ENCODE measurements around the gene ITPR2.

ITPR2 gene

DNA sequence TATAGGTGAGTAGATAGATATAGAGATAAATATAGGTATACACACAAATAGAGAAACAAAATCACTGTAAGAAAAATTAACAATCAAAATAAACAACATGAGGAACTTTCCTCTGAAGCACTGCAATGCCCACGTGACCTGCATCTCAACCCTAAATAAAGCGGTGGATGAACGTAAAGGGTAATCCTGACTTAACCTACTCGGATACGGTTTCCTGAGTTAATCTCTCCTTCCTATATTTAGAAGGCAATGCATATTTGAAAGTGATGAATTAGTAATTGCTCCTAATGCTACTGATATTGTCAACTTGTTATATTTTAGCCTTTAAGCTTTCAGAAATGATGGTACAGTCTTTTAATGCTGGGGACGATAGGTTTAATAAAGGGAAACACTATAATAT lies 221.4 kb downstream of the ITPR2 start:
- no peak overlapping the region for H3K4me3 ChIP-seq (ENCODE audit: low read depth, low read length)
- H3K14ac ChIP-seq (ENCODE audit: low read length) = no peak overlapping the region
- H4K8ac ChIP-seq (ENCODE audit: low read depth, low read length) = no peak overlapping the region
- no peaks in the 10 kb centered on the region for H3K79me1 ChIP-seq (ENCODE audit: low read length)
- H2AFZ ChIP-seq (ENCODE audit: insufficient read depth, low read length, poor library complexity) = no peak overlapping the region
- H4K91ac ChIP-seq (ENCODE audit: low read depth, low read length) = no peak overlapping the region
- no peak overlapping the region for H3K9ac ChIP-seq (ENCODE audit: low read length)
- H3K27ac ChIP-seq (ENCODE audit: low read depth, low read length) = no peak overlapping the region
- H3K4me1 ChIP-seq (ENCODE audit: control insufficient read depth in 1 of 2, insufficient read depth in 2 of 2, low read length in 2 of 2) = peaks cover 2 to 3% of the 10 kb centered on the region in 2 experiments
- no CpG with 5 or more reads among the region's 6 CpGs for WGBS (ENCODE audit: extremely low coverage, insufficient coverage, insufficient read length)
- DNase-seq = no peak
- peaks cover 0 to 2% of the 10 kb centered on the region in 2 experiments for H3K36me3 ChIP-seq (ENCODE audit: control insufficient read depth in 1 of 2, insufficient read depth in 2 of 2, low read length in 2 of 2)
- H3K9me3 ChIP-seq (ENCODE audit: insufficient read depth, low read depth, low read length) = no peaks in the 10 kb centered on the region
- no peak overlapping the region for H2BK120ac ChIP-seq (ENCODE audit: insufficient read depth, low read length, poor library complexity)
- no peak overlapping the region for H3K4ac ChIP-seq (ENCODE audit: low read depth, low read length)
- no peak overlapping the region for H3K4me2 ChIP-seq (ENCODE audit: low read length)
- H2BK5ac ChIP-seq (ENCODE audit: low read depth, low read length, poor library complexity) = no peak overlapping the region
- H2AK5ac ChIP-seq (ENCODE audit: low read length) = no peak overlapping the region
- H2BK12ac ChIP-seq (ENCODE audit: low read length) = no peak overlapping the region
- H3K27me3 ChIP-seq (ENCODE audit: insufficient read depth, low read length) = no peaks in the 10 kb centered on the region
- H3K23ac ChIP-seq (ENCODE audit: low read length) = no peak overlapping the region
- no peaks in the 10 kb centered on the region for H3K79me2 ChIP-seq (ENCODE audit: control insufficient read depth, insufficient read depth, low read length, poor library complexity)
- no peak overlapping the region for H3K18ac ChIP-seq (ENCODE audit: low read length)
- no peak overlapping the region for H4K12ac ChIP-seq (ENCODE audit: low read depth, low read length)

GRCh38 chr12:26610774-26611173 lies 222.2 kb downstream of the ITPR2 start:
- H3K14ac ChIP-seq (ENCODE audit: low read length) = no peak overlapping the region
- no peaks in the 10 kb centered on the region for H3K79me2 ChIP-seq (ENCODE audit: control insufficient read depth, insufficient read depth, low read length, poor library complexity)
- no peak overlapping the region for H3K4me2 ChIP-seq (ENCODE audit: low read length)
- H2BK120ac ChIP-seq (ENCODE audit: insufficient read depth, low read length, poor library complexity) = no peak overlapping the region
- H3K9ac ChIP-seq (ENCODE audit: low read length) = no peak overlapping the region
- H3K79me1 ChIP-seq (ENCODE audit: low read length) = no peaks in the 10 kb centered on the region
- H3K27ac ChIP-seq (ENCODE audit: low read depth, low read length) = no peak overlapping the region
- no peak for DNase-seq
- WGBS (ENCODE audit: extremely low coverage, insufficient coverage, insufficient read length) = no CpG with 5 or more reads among the region's 8 CpGs
- peaks cover 0 to 2% of the 10 kb centered on the region in 2 experiments for H3K36me3 ChIP-seq (ENCODE audit: control insufficient read depth in 1 of 2, insufficient read depth in 2 of 2, low read length in 2 of 2)
- no peak overlapping the region for H4K8ac ChIP-seq (ENCODE audit: low read depth, low read length)
- H4K12ac ChIP-seq (ENCODE audit: low read depth, low read length) = no peak overlapping the region
- no peak overlapping the region for H4K91ac ChIP-seq (ENCODE audit: low read depth, low read length)
- no peaks in the 10 kb centered on the region for H3K27me3 ChIP-seq (ENCODE audit: insufficient read depth, low read length)
- H3K23ac ChIP-seq (ENCODE audit: low read length) = no peak overlapping the region
- no peak overlapping the region for H2BK5ac ChIP-seq (ENCODE audit: low read depth, low read length, poor library complexity)
- no peak overlapping the region for H3K4me3 ChIP-seq (ENCODE audit: low read depth, low read length)
- no peak overlapping the region for H3K18ac ChIP-seq (ENCODE audit: low read length)
- no peaks in the 10 kb centered on the region for H3K9me3 ChIP-seq (ENCODE audit: insufficient read depth, low read depth, low read length)
- H3K4ac ChIP-seq (ENCODE audit: low read depth, low read length) = no peak overlapping the region
- H3K4me1 ChIP-seq (ENCODE audit: control insufficient read depth in 1 of 2, insufficient read depth in 2 of 2, low read length in 2 of 2) = peaks cover 2 to 3% of the 10 kb centered on the region in 2 experiments
- H2AFZ ChIP-seq (ENCODE audit: insufficient read depth, low read length, poor library complexity) = no peak overlapping the region
- H2BK12ac ChIP-seq (ENCODE audit: low read length) = no peak overlapping the region
- H2AK5ac ChIP-seq (ENCODE audit: low read length) = no peak overlapping the region

DNA sequence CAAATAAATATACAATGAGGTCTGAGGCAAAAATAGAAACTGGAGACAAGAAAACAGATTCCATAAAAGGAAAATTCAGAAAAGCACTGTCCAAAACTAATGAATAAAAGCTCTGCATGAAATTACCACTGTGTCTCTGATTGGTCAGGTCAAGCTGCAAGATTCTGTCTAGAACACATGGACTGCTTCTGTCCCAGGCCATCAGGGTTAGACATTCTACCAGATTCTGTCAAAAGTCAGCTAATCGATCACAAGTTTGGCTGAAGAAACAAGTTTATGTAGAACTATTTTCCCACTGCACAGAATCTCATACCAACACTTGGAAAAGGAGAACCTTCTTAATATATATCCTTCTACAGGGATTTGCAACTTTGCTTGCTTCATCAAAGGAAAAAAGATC lies 223.0 kb downstream of the ITPR2 start:
- H2BK5ac ChIP-seq (ENCODE audit: low read depth, low read length, poor library complexity) = no peak overlapping the region
- H3K9me3 ChIP-seq (ENCODE audit: insufficient read depth, low read depth, low read length) = no peaks in the 10 kb centered on the region
- peaks cover 0 to 2% of the 10 kb centered on the region in 2 experiments for H3K36me3 ChIP-seq (ENCODE audit: control insufficient read depth in 1 of 2, insufficient read depth in 2 of 2, low read length in 2 of 2)
- no peak overlapping the region for H4K8ac ChIP-seq (ENCODE audit: low read depth, low read length)
- no peak overlapping the region for H3K18ac ChIP-seq (ENCODE audit: low read length)
- no peaks in the 10 kb centered on the region for H3K79me1 ChIP-seq (ENCODE audit: low read length)
- H3K14ac ChIP-seq (ENCODE audit: low read length) = no peak overlapping the region
- no peak overlapping the region for H3K4me2 ChIP-seq (ENCODE audit: low read length)
- no CpG with 5 or more reads among the region's 1 CpG for WGBS (ENCODE audit: extremely low coverage, insufficient coverage, insufficient read length)
- no peak overlapping the region for H4K12ac ChIP-seq (ENCODE audit: low read depth, low read length)
- no peak overlapping the region for H3K4ac ChIP-seq (ENCODE audit: low read depth, low read length)
- no peak overlapping the region for H2BK12ac ChIP-seq (ENCODE audit: low read length)
- H3K4me1 ChIP-seq (ENCODE audit: control insufficient read depth in 1 of 2, insufficient read depth in 2 of 2, low read length in 2 of 2) = peaks cover 2 to 3% of the 10 kb centered on the region in 2 experiments
- H3K23ac ChIP-seq (ENCODE audit: low read length) = no peak overlapping the region
- DNase-seq = no peak
- H4K91ac ChIP-seq (ENCODE audit: low read depth, low read length) = no peak overlapping the region
- H3K9ac ChIP-seq (ENCODE audit: low read length) = no peak overlapping the region
- H2AFZ ChIP-seq (ENCODE audit: insufficient read depth, low read length, poor library complexity) = no peak overlapping the region
- H2BK120ac ChIP-seq (ENCODE audit: insufficient read depth, low read length, poor library complexity) = no peak overlapping the region
- no peaks in the 10 kb centered on the region for H3K27me3 ChIP-seq (ENCODE audit: insufficient read depth, low read length)
- no peak overlapping the region for H3K27ac ChIP-seq (ENCODE audit: low read depth, low read length)
- no peak overlapping the region for H3K4me3 ChIP-seq (ENCODE audit: low read depth, low read length)
- no peak overlapping the region for H2AK5ac ChIP-seq (ENCODE audit: low read length)
- H3K79me2 ChIP-seq (ENCODE audit: control insufficient read depth, insufficient read depth, low read length, poor library complexity) = no peaks in the 10 kb centered on the region

DNA sequence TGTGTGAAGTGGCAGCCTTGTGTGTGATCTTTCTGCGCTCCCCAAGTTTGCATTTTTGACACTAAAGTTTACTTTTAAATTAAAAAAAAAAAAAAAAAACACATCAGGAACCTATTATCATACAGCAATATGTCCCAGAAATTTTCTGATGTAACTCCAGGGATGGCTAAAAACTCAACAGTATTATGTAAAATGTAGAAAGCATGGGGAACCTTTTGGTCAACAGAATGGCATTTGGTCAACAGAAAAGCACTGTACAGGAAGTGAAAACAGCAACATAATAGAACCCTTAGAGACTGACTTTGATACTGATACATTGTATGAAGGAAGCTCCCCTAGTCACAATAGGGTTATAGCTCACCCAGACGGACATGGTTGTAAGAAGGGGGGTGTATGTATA lies 224.3 kb downstream of the ITPR2 start:
- Histone ChIP-seq H4K91ac (ENCODE audit: low read depth, low read length) (no peak overlapping the region), H2BK5ac (ENCODE audit: low read depth, low read length, poor library complexity) (no peak overlapping the region), H2AK5ac (ENCODE audit: low read length) (no peak overlapping the region), H3K4ac (ENCODE audit: low read depth, low read length) (no peak overlapping the region), H2AFZ (ENCODE audit: insufficient read depth, low read length, poor library complexity) (no peak overlapping the region), H2BK12ac (ENCODE audit: low read length) (no peak overlapping the region), H3K18ac (ENCODE audit: low read length) (no peak overlapping the region), H3K27ac (ENCODE audit: low read depth, low read length) (no peak overlapping the region), H3K4me3 (ENCODE audit: low read depth, low read length) (no peak overlapping the region), H3K79me1 (ENCODE audit: low read length) (no peaks in the 10 kb centered on the region), H3K14ac (ENCODE audit: low read length) (no peak overlapping the region), H3K4me1 (ENCODE audit: control insufficient read depth in 1 of 2, insufficient read depth in 2 of 2, low read length in 2 of 2) (no peaks in the 10 kb centered on the region), H4K12ac (ENCODE audit: low read depth, low read length) (no peak overlapping the region), H3K4me2 (ENCODE audit: low read length) (no peak overlapping the region), H3K79me2 (ENCODE audit: control insufficient read depth, insufficient read depth, low read length, poor library complexity) (no peaks in the 10 kb centered on the region), H3K27me3 (ENCODE audit: insufficient read depth, low read length) (no peaks in the 10 kb centered on the region), H2BK120ac (ENCODE audit: insufficient read depth, low read length, poor library complexity) (no peak overlapping the region), H3K9me3 (ENCODE audit: insufficient read depth, low read depth, low read length) (no peaks in the 10 kb centered on the region), H4K8ac (ENCODE audit: low read depth, low read length) (no peak overlapping the region), H3K9ac (ENCODE audit: low read length) (no peak overlapping the region), H3K23ac (ENCODE audit: low read length) (no peak overlapping the region), H3K36me3 (ENCODE audit: control insufficient read depth in 1 of 2, insufficient read depth in 2 of 2, low read length in 2 of 2) (peaks cover 0 to 2% of the 10 kb centered on the region in 2 experiments)
- no CpG with 5 or more reads among the region's 2 CpGs for WGBS (ENCODE audit: extremely low coverage, insufficient coverage, insufficient read length)
- DNase-seq = no peak

Data from trophoblast cell (in vitro differentiated cells and primary cell).